GM19193 (cell line): Measurements from ENCODE around the gene POLD3.

Experiments used
- POLR2A ChIP-seq: IDR thresholded peaks from 4 replicates; pipeline ENCODE4 v1.6.1; 2011; ENCODE audit not compliant: insufficient read depth, insufficient read length; ENCODE audit errors: extremely low read depth

POLD3 gene

DNA sequence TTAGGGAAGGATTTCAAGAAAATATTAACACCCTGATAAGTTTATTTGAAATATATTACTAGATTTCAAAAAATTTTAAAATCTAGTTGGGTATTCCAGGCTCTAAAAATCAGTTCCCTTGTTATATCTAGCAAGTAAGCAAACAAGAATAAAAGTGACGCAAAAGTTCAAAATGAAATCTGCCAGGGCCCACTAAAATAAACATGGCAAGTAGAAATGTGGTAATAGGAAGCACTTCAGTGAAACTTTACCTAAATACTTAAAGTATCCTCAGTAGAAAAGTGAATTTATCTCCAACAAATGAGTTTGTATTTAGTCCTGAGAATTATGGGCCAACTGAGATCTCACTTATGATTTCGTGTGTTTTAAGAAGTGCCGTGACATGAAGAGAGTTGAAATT is 23.6 kb downstream of the POLD3 start:
- no peak for TF ChIP-seq POLR2A

DNA sequence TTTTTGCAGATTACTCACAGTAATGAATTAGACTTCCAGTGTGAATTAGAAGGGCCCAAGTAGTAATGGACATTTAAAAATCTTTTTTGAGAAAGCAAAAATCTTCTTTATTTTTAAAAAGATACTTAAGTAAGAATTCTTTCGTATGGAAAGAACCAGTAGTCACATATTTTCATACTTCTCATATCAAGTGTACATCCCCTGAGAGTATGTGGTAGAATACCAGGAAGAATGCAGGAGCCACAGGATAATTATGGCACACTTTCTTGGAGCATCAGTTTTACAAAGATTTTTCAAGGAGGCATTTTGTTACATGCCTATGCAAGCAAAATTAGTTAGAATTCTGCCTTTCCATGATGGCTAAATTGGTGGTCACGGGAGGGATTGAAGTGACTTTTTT is 28.1 kb downstream of the POLD3 start:
- TF ChIP-seq POLR2A = no peak

DNA sequence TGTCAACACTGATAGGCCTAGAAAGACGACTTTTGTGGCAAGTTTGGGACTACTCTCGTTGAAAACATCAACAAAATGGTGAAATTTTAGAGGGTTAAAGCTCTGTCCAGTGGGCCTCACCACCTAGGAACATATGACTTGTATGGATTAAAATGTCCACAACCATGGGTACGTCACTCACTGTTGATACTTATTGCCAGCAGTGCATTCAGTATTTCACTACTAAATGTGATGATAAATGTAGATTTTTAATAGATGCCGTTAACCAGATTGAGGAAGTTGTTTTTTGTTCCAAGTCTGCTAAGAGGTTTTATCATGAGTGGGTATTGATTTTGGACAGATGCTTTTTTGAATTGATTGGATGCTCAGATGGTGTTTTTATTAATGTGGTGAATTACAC is 33.7 kb downstream of the POLD3 start:
- TF ChIP-seq POLR2A = no peak

GRCh38 chr11:74626604-74627003 is 34.2 kb downstream of the POLD3 start:
- TF ChIP-seq POLR2A = no peak

GRCh38 chr11:74627381-74627780 is 35.0 kb downstream of the POLD3 start:
- no peak for TF ChIP-seq POLR2A

DNA sequence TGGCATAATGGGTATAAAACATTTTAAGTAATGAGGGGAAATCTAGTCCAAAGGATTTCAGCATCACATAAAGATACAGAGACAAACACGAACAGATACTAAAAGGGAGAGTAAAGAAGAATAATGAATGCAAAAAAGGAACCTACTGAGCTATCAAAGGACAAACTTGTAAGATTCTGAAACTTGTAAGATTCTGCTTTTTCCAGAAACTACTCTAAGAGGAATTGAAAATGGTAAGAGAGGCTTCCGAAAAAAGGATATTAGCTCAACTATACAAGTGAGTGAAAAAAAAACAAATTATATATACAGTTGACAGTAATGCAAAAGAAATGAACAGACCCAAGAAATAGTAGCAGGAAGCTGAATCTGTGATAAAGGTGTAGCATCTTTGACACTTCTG is 37.7 kb downstream of the POLD3 start:
- TF ChIP-seq POLR2A = no peak

GRCh38 chr11:74633406-74634393 is 41.3 kb downstream of the POLD3 start:
- no peak for TF ChIP-seq POLR2A

DNA sequence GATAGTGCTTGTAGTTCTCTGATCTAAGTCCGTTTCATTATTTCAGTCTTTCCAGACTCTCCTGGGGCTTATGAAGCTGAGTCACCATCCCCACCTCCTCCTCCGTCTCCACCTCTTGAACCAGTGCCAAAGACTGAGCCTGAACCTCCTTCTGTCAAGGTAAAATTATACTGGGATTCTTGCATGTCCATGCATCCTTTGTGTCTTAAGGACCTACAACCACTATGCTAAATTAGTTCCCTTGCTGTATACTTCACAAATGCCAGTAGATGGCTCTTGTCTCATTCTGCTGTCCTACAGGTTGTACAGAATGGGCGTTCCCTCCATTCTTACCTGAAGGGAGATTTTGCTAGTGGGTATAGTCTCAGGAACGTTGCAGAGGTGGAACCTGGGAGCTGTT is 42.2 kb downstream of the POLD3 start:
- TF ChIP-seq POLR2A = no peak

GRCh38 chr11:74636630-74637184 is 44.3 kb downstream of the POLD3 start:
- TF ChIP-seq POLR2A = no peak

- no peak for TF ChIP-seq POLR2A
Measured at GRCh38 chr11:74637700-74638099, 45.3 kb downstream of the POLD3 start.

- TF ChIP-seq POLR2A = no peak
Measured at GRCh38 chr11:74638869-74639268, 46.5 kb downstream of the POLD3 start.

DNA sequence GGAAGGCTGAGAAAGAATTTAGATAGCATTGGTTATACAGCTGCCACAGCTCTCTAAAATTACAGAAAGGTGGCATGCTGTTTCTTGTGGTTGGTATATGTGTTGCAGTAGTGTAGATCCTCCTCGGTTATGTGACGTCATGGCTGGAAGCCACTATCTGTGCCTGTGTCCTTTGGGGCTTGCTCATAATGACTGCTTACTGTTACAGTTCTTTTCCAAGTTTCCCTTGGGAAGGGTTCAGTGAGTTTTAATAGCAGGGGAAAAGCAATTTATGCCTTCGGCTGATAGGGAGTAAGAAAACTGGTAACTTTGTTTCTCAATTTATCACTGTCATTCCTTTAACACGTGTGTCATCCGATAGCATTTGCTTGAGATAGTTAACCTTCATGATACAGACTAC is 47.2 kb downstream of the POLD3 start:
- TF ChIP-seq POLR2A = no peak

DNA sequence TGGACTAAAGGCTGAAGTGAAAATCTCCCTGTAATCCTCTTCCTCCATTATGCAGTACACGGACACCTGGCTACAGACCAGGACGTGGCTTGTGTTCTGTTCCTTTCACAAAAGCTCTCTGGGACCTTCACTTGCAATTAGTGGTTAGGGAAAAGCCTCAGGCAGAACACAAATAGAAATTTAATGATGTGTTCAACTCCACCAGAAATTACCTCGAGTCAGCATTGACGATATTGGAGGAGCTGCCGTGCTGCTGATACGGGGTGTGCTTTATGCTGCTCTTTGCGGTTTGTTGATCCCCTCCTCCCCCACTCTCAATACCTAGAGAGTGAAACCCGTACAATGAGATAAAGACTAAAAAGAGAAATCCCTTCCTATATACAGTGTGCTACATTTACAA is 48.9 kb downstream of the POLD3 start:
- TF ChIP-seq POLR2A = no peak

DNA sequence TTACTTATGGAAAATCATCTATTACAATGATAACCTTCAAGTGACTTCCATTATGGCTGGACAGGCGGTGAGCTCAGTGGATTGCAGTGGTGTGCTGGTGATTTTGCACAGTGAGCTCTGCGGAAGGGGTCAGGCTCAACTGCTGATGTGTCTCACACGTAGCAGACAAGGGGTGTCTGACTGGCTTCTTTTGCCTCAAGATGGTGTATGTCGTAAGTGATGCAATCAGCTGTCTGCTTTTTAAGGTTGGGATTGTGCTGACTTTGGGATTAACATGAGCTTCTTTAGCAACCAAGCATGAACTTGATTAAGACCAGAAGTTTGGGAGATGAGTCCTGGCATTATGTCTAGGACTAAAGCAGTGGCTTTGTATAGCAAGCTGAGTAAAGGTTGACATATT is 49.5 kb downstream of the POLD3 start:
- TF ChIP-seq POLR2A = no peak

DNA sequence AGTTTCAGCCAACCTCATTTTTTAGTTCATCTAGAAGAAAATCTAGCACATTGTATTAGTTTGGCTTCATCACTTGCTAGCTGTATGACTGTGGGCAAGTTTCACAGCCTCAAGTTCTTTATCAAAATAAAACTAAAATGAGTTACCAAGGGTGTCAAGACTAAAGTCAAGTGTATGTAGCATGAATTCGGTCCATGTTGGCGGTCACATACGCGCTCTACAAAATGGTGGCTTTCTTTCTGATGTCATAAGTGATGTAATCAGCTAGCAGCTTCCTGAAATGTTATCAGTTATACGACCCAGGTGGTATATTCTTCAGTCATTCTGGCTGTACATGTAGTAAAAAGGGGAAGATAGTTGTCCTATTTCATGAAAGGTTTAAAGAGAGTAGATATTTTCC is 50.5 kb downstream of the POLD3 start:
- no peak for TF ChIP-seq POLR2A

DNA sequence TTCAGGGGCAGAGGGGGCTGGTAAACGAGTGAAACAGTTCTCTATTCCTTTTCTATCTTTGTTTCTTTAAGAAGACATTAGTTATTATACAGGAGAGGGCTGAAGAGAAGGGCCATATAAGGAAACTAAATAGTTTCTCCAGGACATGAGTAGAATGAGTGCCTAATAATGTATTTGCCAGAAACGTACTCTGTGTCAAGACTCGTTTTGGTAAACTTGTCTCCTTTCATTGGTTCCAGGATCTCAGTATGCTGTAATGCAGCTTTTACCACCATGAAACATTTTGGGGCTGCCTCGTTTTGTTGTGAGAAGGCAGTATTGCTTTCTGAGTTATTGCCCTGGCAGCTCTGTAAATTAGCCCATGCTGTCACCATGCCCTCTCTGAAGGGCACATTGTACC is 51.7 kb downstream of the POLD3 start:
- no peak for TF ChIP-seq POLR2A
